Measurements from ENCODE around the gene JPT1. TPM values are rescaled to one million over a fixed set of nuclear protein-coding genes. Genes with fewer than 3 reads are reported as not detected.
A peak's percentile ranks its signal among the peaks of the same experiment; 100 is the strongest.

JPT1 gene
- total RNA-seq, 3 donors from 2014 or later, result 9.9 to 30.5 (median 24.9) TPM

DNA sequence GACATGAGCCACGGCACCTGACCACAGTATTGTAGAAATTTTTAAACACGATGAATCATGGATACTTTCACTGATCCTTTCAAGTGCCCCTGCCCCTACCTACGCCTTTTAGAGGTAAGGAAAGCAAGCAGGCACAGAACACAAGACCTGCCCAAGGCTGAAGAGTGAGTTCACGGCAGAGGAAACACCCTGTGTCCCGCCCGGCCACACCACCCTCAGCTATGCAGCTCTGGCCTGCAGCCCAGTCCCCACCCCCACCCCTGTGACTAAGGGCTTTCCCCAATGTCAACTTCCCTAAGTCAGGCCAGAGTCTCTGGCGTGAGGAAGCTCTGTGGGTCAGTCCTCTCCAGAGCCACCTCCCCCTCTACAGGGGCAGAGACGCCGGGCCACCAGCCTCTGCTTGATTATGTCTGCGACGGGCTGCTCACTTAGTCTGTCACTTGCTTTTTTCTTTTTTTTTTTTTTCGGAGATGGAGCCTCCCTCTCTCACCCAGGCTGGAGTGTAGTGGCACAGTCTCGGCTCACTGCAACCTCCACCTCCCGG is 58.2 kb downstream of the JPT1 start:
- H3K27ac ChIP-seq, result peak overlapping the region; percentile 71 to 91
- DNase-seq (ENCODE audit: low spot score in 2 of 2), result peak; percentile 83 to 89
- H3K27me3 ChIP-seq, result no peaks in the 10 kb centered on the region
- no peaks in the 10 kb centered on the region for H3K9me3 ChIP-seq
- peak; percentile 26 to 49 (median 38) for TF ChIP-seq POLR2AphosphoS5 (IDR thresholded peaks at IDR 0.05)
- TF ChIP-seq, protein P1, sequence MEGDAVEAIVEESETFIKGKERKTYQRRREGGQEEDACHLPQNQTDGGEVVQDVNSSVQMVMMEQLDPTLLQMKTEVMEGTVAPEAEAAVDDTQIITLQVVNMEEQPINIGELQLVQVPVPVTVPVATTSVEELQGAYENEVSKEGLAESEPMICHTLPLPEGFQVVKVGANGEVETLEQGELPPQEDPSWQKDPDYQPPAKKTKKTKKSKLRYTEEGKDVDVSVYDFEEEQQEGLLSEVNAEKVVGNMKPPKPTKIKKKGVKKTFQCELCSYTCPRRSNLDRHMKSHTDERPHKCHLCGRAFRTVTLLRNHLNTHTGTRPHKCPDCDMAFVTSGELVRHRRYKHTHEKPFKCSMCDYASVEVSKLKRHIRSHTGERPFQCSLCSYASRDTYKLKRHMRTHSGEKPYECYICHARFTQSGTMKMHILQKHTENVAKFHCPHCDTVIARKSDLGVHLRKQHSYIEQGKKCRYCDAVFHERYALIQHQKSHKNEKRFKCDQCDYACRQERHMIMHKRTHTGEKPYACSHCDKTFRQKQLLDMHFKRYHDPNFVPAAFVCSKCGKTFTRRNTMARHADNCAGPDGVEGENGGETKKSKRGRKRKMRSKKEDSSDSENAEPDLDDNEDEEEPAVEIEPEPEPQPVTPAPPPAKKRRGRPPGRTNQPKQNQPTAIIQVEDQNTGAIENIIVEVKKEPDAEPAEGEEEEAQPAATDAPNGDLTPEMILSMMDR (IDR thresholded peaks at IDR 0.05), result no peak
- H3K36me3 ChIP-seq, result no peaks in the 10 kb centered on the region
- intact Hi-C loops (cut with DNase I; ENCODE audit: low total_unique reads), result no loop called here
- peaks cover 19 to 25% of the 10 kb centered on the region in 2 donors for H3K4me1 ChIP-seq
- no peak overlapping the region for H3K4me3 ChIP-seq

DNA sequence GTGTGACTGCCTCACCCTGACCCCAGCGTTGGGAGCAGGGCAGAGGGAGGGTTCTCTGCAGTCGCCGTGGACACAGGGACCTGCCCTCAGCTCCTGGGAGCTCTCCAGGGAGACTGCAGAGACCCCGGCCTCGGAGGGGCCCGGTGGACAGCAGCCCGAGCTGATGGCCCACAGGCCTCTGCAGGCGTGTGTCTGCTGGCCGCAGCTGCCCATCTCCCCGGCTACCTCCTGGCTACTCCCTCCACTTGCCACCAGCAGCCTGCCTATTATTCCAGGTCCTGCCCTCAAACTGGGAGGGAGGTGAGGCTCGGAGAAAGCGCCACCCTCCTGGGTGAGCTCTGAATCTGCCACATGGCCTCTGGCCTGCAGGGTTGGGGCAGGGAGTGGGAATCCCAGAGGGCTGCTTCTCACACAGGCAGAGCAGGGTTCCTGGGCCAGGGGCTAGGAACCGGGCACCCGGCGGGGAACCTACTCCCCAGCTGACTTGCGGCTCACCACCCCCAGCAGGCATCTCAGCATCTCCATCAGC is 59.4 kb downstream of the JPT1 start:
- peak overlapping the region; percentile 74 to 91 for H3K27ac ChIP-seq
- TF ChIP-seq POLR2A (IDR thresholded peaks at IDR 0.05) (no peak), POLR2AphosphoS5 (IDR thresholded peaks at IDR 0.05) (no peak)
- TF ChIP-seq, protein P1 (IDR thresholded peaks at IDR 0.05), result no peak
- H3K27me3 ChIP-seq, result no peaks in the 10 kb centered on the region
- no peak for DNase-seq (ENCODE audit: low spot score in 2 of 2)
- intact Hi-C loops (cut with DNase I; ENCODE audit: low total_unique reads), result no loop called here
- H3K4me3 ChIP-seq, result no peak overlapping the region
- H3K36me3 ChIP-seq, result no peaks in the 10 kb centered on the region
- H3K4me1 ChIP-seq, result peaks cover 23 to 31% of the 10 kb centered on the region in 2 donors
- no peaks in the 10 kb centered on the region for H3K9me3 ChIP-seq

DNA sequence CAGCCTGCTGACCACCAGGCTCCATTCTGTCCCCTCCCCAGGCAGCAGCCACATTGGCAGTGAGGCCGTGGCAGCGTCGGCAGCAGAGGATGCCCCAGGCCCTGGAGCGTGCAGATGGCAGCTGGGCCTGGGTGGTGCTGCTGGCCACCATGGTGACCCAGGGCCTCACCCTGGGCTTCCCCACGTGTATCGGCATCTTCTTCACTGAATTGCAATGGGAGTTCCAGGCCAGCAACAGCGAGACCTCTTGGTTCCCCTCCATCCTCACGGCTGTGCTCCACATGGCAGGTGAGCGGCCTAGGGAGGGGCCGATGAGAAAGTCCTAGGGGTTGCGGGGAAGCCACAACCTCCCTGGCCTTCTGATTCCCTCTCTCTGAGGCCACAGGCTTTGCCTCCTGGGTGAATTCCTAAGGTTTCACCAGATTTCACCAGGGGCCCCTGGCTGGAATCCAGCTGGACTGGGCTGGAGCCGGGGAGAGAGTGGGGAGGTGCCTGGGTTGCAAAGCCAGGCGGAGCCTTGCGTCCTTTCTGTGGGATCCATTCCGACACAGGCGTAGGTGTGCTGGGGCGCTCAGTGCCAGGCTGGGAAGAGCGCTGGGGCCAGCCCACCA is 60.7 kb downstream of the JPT1 start:
- Histone ChIP-seq H3K4me1 (peaks cover 27 to 38% of the 10 kb centered on the region in 2 donors), H3K36me3 (no peaks in the 10 kb centered on the region), H3K9me3 (no peaks in the 10 kb centered on the region), H3K27me3 (no peaks in the 10 kb centered on the region), H3K4me3 (peak overlapping the region in 1 of 3 donors; percentile 22), H3K27ac (peak overlapping the region; percentile 91 to 96)
- DNase-seq (ENCODE audit: low spot score in 2 of 2), result peak in 1 of 2 donors; percentile 46
- TF ChIP-seq, protein P1 (IDR thresholded peaks at IDR 0.05), result no peak
- TF ChIP-seq POLR2AphosphoS5 (IDR thresholded peaks at IDR 0.05) (no peak), POLR2A (IDR thresholded peaks at IDR 0.05) (no peak)
- intact Hi-C loops (cut with DNase I; ENCODE audit: low total_unique reads), result no loop called here

DNA sequence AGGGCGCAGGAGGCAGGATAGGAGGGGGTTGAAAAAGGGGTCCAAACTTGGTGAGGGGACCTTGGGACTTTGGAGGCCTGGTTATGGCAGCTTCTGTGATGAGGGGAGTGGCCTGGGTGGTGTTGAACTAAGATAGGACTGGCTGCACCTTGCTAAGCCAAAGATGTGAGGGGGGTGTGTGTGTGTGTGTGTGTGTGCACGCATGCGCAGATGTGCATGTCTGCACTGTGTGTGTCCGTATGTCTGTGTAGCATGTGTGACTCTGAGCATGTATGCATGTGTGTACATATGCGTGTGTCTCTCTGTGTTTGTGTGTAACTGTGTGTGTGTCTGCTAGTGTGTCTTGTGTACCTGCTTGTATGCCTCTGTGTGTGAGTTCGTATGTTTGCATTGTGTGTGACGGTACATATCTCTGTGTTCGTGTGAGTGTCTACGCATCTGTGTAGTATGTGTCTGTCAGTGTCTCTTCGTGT is 62.4 kb downstream of the JPT1 start:
- peaks cover 35 to 45% of the 10 kb centered on the region in 2 donors for H3K4me1 ChIP-seq
- peak overlapping the region; percentile 77 to 91 for H3K27ac ChIP-seq
- DNase-seq (ENCODE audit: low spot score in 2 of 2), result no peak
- peak overlapping the region in 1 of 3 donors; percentile 37 for H3K4me3 ChIP-seq
- intact Hi-C loops (cut with DNase I; ENCODE audit: low total_unique reads), result no loop called here
- no peak for TF ChIP-seq POLR2AphosphoS5 (IDR thresholded peaks at IDR 0.05)
- TF ChIP-seq, protein P1 (IDR thresholded peaks at IDR 0.05), result no peak
- no peak for TF ChIP-seq POLR2A (IDR thresholded peaks at IDR 0.05)
- no peaks in the 10 kb centered on the region for H3K27me3 ChIP-seq
- H3K9me3 ChIP-seq, result no peaks in the 10 kb centered on the region
- H3K36me3 ChIP-seq, result no peaks in the 10 kb centered on the region
